GM11168 (cell line): ENCODE measurements around the gene CNGA1.
"Not testable (repeated sequence)": the region's sequence is repeated elsewhere in the genome, so short reads cannot be mapped to it uniquely, and the experiment has no call there.

ENCODE experiments used
- in situ Hi-C: fragments of 300-500 bp; cut with MboI; formaldehyde crosslinking; loops from one replicate; pipeline ENCODE4 v1.12.0; 2022; ENCODE audit warnings: low sequenced_read_pairs; ENCODE audit not compliant: unreplicated experiment

The CNGA1 gene

DNA sequence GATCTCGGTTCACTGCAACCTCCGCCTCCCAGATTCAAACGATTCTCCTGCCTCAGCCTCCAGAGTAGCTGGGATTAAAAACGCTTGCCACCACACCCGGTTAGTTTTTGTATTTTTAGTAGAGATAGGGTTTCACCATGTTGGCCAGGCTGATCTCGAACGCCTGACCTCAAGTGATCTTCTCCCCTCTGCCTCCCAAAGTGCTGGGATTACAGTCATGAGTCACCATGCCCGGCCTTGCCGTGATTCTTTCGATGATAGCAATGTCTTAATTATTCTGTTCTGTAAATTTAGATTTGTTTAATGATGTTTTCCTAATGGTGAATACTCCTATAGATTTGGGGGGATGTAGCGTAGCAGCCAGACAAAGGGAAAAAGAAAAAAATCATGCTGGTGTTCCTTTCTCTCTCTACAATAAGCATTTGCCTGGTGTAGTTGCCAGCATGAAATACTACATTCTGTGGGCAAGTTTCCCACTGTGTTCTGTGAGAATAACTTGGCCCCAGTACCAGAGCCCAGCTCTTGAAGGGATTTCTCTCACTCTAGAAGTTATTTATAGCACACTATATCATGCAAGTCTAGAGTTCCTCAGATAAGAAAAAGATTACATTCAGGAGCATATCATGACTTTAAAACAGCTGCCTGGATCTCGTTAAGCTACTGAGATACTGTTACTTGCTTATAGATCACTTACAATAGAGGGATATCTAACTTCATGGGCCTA lies 15.5 kb upstream of the CNGA1 start:
- in situ Hi-C loops = no loop called here

GRCh38 chr4:48030470-48030869 lies 14.0 kb upstream of the CNGA1 start:
- in situ Hi-C loops = no loop called here

DNA sequence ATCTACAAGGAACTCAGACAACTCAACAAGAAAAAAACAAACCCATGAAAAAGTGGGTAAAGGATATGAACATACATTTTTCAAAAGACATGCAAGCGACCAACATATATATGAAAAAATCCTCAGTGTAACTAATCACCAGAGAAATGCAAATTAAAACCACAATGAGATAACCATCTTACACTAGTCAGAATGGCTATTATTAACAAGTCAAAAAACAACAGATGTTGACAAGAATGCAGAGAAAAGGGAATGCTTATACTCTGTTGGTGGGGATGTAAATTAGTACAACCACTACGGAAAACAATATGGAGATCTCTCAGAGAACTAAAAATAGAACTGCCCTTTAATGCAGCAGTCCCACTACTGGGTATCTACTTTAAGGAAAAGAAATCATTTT lies 12.2 kb upstream of the CNGA1 start:
- in situ Hi-C loops = no loop called here

DNA sequence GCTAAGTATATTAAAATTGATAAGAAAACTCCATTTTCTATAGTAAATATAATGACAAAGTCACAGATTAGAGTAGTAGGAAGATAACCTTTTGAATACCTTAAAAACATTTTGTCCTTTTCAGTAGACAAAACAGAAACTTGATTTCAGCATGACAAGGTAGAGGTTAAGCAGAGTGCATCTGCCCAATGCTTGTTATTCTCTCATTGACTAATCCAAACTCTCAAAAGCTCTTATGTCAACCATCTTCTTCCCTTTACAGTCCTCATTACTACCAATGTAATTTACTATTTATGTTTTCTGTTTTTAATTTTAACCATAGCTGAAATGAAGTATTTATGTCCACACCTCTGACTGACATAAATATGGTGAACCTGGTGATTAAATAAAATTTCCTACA lies 11.2 kb upstream of the CNGA1 start:
- in situ Hi-C loops = no loop called here

- in situ Hi-C loops = no loop called here
Measured at GRCh38 chr4:48025005-48025404, 8.5 kb upstream of the CNGA1 start.

DNA sequence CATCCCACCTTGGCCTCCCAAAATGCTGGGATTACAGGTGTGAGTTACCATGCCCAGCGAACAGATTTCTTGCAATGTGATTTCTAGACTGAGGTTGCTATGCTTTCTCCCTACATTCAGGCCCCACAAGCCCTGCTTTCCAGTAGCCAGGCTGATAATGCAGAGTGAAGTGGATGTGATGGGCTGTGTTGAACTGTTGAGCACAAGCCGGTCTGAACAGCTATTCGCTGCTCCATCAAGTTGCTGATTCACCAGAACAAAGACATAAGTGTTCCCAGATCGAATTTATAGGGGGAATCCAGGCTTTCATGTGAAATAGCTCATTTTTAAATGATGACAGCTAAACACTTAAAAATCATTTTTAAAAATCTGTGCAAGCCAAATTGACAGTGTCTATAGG lies 8.0 kb upstream of the CNGA1 start:
- in situ Hi-C loops = no loop called here

DNA sequence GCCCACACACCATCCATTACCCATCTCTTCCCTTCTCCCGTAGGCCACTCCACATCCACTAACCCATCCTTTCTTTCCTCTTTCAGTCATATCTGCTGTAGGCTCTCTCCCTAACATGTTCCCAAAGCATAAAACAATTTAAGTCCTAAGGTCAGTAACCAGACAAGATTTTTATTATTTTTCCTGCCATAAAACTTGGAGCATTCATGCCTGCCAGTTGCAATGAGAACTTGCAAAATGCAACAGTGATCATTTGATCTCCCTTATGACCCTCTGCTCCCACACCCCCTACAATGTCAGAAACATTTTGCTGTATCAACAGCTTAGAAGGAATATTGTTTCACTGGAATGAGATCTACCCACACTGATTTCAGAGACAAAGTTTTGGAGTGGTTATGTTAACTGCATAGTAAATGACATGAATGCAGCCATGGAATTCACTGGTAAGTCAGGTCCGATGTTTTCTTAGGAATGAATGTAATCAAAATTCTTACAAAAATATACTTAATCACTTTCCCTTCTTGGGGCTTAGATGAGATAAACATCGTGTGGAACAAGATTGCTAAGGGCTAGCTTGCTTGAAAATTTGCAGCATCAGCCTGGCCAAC lies 5.8 kb upstream of the CNGA1 start:
- in situ Hi-C loops = no loop called here

DNA sequence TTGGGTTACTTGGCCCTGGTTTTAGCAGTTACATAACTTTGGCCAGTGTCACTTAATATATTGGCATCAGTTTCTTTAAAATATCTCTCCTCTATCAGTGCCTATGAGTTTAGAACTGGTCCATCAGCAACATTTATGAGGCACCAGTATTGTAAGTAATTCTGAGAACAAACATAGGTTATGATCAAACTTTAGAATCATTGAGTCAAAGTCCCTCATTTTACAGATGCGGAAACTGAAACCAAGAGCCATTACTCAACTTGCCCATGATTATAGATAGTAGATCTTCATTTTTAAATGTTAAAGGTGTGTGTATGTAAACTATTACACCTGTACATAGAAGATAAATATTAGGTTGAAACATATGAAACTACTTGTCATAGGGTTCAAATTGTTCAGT lies 4.6 kb upstream of the CNGA1 start:
- in situ Hi-C loops = no loop called here

DNA sequence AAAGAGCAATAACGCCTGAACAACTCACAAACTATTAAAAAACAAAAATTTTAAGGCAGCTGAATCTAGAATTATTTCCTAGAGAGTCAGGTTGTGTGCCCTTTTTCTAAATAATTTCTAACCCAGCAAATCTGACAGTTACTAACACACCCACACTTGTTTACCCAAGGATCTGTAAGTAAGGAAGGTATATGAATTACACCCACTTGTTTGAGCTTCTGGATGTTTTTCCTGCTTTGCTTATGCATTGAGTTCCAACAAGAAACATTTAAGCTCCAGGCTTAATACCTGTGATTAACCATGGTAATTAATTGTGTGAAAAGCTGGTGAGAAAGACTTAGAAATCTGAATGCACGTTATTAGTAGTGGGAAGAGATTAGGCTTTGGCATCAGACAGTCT lies 1.6 kb upstream of the CNGA1 start:
- in situ Hi-C loops = no loop called here

DNA sequence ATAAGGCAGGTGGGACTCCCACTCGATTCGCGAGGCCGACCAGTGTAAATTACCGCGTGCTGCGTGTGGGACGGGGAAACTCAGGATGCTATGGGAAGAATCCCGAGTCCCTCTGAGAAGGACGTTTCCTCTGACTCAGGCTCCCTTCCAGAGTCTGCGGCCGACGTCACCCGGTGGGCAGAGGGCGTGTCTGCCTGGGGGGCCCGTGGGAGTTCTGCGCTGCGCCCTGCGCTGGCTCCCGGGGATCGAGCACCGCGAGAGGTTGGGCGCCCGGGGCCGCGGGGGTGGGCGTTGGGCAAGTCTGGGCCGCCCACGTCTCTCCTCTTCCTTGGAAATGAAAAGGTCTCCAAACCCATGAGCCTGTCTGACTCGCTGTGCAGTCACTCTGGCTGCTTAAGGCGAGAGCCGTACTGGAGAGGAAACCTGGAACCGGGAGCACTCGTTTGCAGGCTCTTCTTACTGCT lies 659 bp upstream of the CNGA1 start:
- in situ Hi-C loops = no loop called here

GRCh38 chr4:48015678-48016077 lies 803 bp downstream of the CNGA1 start:
- in situ Hi-C loops = no loop called here

- in situ Hi-C loops = no loop called here
Measured at GRCh38 chr4:48015216-48015615, 1.3 kb downstream of the CNGA1 start.

DNA sequence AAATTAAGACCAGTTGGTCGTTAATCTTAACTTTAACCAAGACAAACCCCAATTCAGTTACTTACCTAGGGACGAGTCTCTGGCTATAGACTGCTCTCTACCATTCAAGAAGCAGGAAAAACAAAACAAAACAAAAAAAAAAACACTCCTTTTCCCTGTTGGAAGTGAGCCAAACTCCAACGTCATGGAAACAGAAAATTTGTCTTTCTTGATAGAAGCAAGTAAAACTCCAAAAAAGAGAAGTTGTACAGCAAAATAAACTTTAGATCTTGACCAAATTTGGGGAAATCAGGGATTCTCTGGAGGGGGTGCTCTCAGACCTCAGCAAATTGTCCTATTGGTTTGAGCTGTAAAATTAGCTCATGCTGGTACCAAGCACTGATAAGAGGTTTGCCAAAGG lies 3.7 kb downstream of the CNGA1 start:
- in situ Hi-C loops = no loop called here

DNA sequence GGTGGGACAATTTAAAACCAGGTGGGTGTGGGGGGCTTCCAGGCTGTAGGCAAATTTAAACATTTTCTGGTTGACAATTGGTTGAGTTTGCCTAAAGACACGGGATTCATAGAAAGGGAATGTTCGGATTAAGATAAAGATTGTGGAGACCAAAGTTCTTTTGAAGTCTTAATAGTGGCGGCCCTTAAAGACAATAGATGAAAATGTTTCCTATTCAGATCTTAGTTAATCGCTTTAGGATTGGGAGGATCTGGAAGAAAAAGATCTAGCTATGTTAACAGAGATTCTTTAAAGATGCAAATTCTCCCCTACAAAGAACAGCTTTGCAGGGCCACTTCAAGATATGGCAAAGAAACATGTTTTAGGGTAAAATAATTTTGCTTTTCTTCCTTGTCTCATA lies 4.8 kb downstream of the CNGA1 start:
- in situ Hi-C loops = no loop called here

GRCh38 chr4:48010906-48011305 lies 5.6 kb downstream of the CNGA1 start:
- in situ Hi-C loops = not testable (repeated sequence)

- in situ Hi-C loops = no loop called here
Measured at GRCh38 chr4:48008021-48008596, 8.4 kb downstream of the CNGA1 start.

DNA sequence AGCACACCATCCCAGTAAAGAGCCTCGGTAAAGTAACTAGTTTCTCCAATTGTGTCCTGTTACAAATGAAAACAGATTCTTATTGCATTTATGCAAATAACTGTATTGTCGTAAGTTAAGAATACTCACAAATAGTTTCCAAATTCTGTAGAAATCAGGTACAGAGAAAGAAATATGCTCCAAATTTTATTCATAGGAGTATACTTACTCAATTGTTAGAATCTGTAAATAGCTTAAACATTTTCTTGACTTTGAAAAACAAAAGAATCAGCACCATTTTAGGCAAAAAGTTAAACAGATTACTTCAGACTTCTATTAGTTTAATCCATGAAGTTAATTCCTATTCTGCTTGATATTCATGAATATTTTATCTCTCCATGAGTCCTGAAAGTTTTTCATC lies 10.7 kb downstream of the CNGA1 start:
- in situ Hi-C loops = no loop called here

- in situ Hi-C loops = not testable (repeated sequence)
Measured at GRCh38 chr4:48003568-48003967, 12.9 kb downstream of the CNGA1 start.

DNA sequence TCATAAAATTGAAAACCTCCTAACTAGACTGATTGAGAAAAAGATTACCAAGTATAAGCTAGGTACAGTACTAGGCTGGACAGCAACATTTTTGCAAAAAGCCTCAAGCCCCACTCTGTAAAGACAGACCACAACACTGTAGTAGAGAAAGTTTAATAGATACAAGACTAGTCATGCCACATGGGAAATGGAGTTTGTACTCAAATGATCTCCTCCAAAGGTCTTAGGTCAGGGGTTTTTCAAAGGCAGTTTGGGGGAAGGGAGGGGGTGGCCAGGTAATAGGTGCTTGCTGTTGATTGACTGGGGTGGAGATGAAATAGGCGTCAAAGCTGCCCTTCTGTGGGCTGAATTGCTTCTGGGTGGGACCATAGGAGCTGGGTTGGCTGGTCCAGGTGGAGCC lies 14.2 kb downstream of the CNGA1 start:
- in situ Hi-C loops = no loop called here

GRCh38 chr4:47996021-47996420 lies 20.5 kb downstream of the CNGA1 start:
- in situ Hi-C loops = no loop called here

DNA sequence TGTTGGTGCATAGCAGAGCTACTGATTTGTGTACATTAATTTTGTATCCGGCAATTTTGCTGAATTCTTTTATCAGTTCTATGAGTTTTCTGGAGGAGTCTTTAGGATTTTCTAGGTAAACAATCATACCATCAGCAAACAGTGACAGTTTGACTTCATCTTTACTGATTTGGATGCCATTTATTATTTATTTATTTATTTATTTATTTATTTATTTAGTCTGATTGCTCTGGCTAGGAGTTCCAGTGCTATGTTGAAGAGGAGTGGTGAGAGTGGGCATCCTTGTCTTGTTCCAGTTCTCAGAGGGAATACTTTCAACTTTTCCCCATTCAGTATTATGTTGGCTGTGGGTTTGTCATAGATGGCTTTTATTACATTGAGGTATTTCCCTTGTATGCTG lies 24.0 kb downstream of the CNGA1 start:
- in situ Hi-C loops = not testable (repeated sequence)

GRCh38 chr4:47990145-47990544 lies 26.3 kb downstream of the CNGA1 start:
- in situ Hi-C loops = no loop called here
